ENCODE results near the gene FKRP. TPM values are rescaled to one million over a fixed set of nuclear protein-coding genes. Genes with fewer than 3 reads are reported as not detected.

Gene FKRP
- total and polyA plus RNA-seq, 2 of the 13 experiments (the other 11 are each of a cell fraction or from before 2014, with no cell fraction given) = 7.3 to 9.8 TPM

GRCh38 chr19:46776927-46777911, 31.4 kb downstream of the FKRP start (continued):
- TF ChIP-seq RERE (CRISPR knock-in tag; IDR thresholded peaks at IDR 0.05; ENCODE audit: low read depth) = no peak
- TF ChIP-seq POLR2A (IDR thresholded peaks at IDR 0.05; ENCODE audit: insufficient read depth in 1 of 2, low read depth in 2 of 2, low read length in 2 of 2) = peak in 1 of 2 experiments; percentile 31; a peak in 1 of 4 replicates
- TF ChIP-seq RBFOX2 (IDR thresholded peaks at IDR 0.05; ENCODE audit: low read depth, low read length) = peak; percentile 83
- TF ChIP-seq ZNF720 (CRISPR knock-in tag; IDR thresholded peaks at IDR 0.05) = no peak
- no peak for TF ChIP-seq ZNF7 (CRISPR knock-in tag; IDR thresholded peaks at IDR 0.05)
